GM10847 (cell line): Measurements from ENCODE around the gene UBE2Q2.

Experiments
- POLR2A ChIP-seq: IDR thresholded peaks from 2 replicates; pipeline ENCODE4 v1.6.1; 2011; ENCODE audit not compliant: insufficient read length; ENCODE audit errors: extremely low read depth

UBE2Q2 gene

GRCh38 chr15:75942464-75942863, 99.2 kb downstream of the UBE2Q2 start:
- TF ChIP-seq POLR2A, result no peak

GRCh38 chr15:75943246-75943645, 100.0 kb downstream of the UBE2Q2 start:
- TF ChIP-seq POLR2A, result no peak

- no peak for TF ChIP-seq POLR2A
These were observed 100.5 kb downstream of the UBE2Q2 start for GRCh38 chr15:75943713-75944215.

- no peak for TF ChIP-seq POLR2A
These were observed 102.7 kb downstream of the UBE2Q2 start for GRCh38 chr15:75945953-75946352.

GRCh38 chr15:75947092-75947491, 103.8 kb downstream of the UBE2Q2 start:
- TF ChIP-seq POLR2A, result no peak

GRCh38 chr15:75948761-75949296, 105.6 kb downstream of the UBE2Q2 start:
- no peak for TF ChIP-seq POLR2A
